ENCODE measurements around the gene GNL3. TPM values are rescaled to one million over a fixed set of nuclear protein-coding genes. Genes with fewer than 3 reads are reported as not detected.
A peak's percentile ranks its signal among the peaks of the same experiment; 100 is the strongest.

GNL3 gene
- total RNA-seq, 1 experiment from 2014 or later = 205 TPM

GRCh38 chr3:52682016-52682415, 3.8 kb upstream of the GNL3 start:
- ATAC-seq = no peak
- Histone ChIP-seq H3K9me3 (ENCODE audit: control insufficient read depth in 1 of 2, insufficient read depth in 1 of 2, low read depth in 1 of 2, low read length in 2 of 2) (no peaks in the 10 kb centered on the region), H3K4me1 (ENCODE audit: control insufficient read depth in 1 of 2, insufficient read depth in 2 of 2, low read length in 2 of 2) (peaks cover 10 to 23% of the 10 kb centered on the region in 2 experiments; a peak in 3 of 4 replicates), H4K20me1 (ENCODE audit: insufficient read depth) (no peaks in the 10 kb centered on the region; the same call in 1 of the 2 replicates), H3K79me2 (ENCODE audit: insufficient read depth, low read length) (peaks cover 62% of the 10 kb centered on the region), H3K9me2 (ENCODE audit: insufficient read depth) (no peaks in the 10 kb centered on the region), H2AFZ (ENCODE audit: low read depth, low read length, poor library complexity, severe bottlenecking) (no peak overlapping the region), H3K36me3 (ENCODE audit: control insufficient read depth in 1 of 2, insufficient read depth in 2 of 2, low read length in 2 of 2) (peaks cover 9 to 24% of the 10 kb centered on the region in 2 experiments), H3K9ac (ENCODE audit: low read length) (peak overlapping the region; percentile 9), H3K27me3 (ENCODE audit: insufficient read depth, low read length) (no peaks in the 10 kb centered on the region), H3K4me3 (replicated peaks in 1 of 2; ENCODE audit: low read depth in 1 of 2, low read length in 2 of 2) (no peak overlapping the region), H3K27ac (ENCODE audit: low read depth, low read length) (no peak overlapping the region), H3K4me2 (ENCODE audit: low read length) (peak overlapping the region; percentile 31; the same call in 1 of the 2 replicates)
- DNase-seq (ENCODE audit: low read depth, low spot score) = peak; percentile 38
- ChIA-PET CTCF (no interaction called here), POLR2A (interaction anchor here (0.6 kb wide), 1 partner anchor 146 kb away, joined by 3 read pairs; the partner anchor contains the start of gene UQCC5), RAD21 (ENCODE audit: low non-redundant PET in 1 of 2, low total read pairs in 2 of 2, uncharacterized antibody in 2 of 2, unreplicated experiment in 2 of 2) (no interaction called here)
- intact Hi-C loops (cut with micrococcal nuclease) = loop anchor here (1.0 to 2.0 kb wide), 3 partner anchors 145 to 254 kb away; partner anchors contain the start of gene UQCC5
- peak; percentile 44; the same call in 1 of the 2 replicates for TF ChIP-seq MAX (IDR thresholded peaks at IDR 0.05)
- TF ChIP-seq, protein P1, sequence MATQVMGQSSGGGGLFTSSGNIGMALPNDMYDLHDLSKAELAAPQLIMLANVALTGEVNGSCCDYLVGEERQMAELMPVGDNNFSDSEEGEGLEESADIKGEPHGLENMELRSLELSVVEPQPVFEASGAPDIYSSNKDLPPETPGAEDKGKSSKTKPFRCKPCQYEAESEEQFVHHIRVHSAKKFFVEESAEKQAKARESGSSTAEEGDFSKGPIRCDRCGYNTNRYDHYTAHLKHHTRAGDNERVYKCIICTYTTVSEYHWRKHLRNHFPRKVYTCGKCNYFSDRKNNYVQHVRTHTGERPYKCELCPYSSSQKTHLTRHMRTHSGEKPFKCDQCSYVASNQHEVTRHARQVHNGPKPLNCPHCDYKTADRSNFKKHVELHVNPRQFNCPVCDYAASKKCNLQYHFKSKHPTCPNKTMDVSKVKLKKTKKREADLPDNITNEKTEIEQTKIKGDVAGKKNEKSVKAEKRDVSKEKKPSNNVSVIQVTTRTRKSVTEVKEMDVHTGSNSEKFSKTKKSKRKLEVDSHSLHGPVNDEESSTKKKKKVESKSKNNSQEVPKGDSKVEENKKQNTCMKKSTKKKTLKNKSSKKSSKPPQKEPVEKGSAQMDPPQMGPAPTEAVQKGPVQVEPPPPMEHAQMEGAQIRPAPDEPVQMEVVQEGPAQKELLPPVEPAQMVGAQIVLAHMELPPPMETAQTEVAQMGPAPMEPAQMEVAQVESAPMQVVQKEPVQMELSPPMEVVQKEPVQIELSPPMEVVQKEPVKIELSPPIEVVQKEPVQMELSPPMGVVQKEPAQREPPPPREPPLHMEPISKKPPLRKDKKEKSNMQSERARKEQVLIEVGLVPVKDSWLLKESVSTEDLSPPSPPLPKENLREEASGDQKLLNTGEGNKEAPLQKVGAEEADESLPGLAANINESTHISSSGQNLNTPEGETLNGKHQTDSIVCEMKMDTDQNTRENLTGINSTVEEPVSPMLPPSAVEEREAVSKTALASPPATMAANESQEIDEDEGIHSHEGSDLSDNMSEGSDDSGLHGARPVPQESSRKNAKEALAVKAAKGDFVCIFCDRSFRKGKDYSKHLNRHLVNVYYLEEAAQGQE (IDR thresholded peaks at IDR 0.05; ENCODE audit: low read depth) = no peak
- no peak for TF ChIP-seq EGR1 (IDR thresholded peaks at IDR 0.05; ENCODE audit: low read depth)
- TF ChIP-seq, protein P2, sequence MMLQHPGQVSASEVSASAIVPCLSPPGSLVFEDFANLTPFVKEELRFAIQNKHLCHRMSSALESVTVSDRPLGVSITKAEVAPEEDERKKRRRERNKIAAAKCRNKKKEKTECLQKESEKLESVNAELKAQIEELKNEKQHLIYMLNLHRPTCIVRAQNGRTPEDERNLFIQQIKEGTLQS (IDR thresholded peaks at IDR 0.05) = no peak
- TF ChIP-seq RAD21 (IDR thresholded peaks at IDR 0.05; ENCODE audit: low read depth) = peak; percentile 81
- peak; percentile 18 to 64 (median 41); a peak in 3 of 6 replicates for TF ChIP-seq CTCF (IDR thresholded peaks at IDR 0.05 in 2 of 3, conservative IDR thresholded peaks at IDR 0.05 in 1 of 3; ENCODE audit: borderline replicate concordance in 1 of 3, insufficient read depth in 1 of 3, low read depth in 2 of 3, low read length in 2 of 3)
- no peak for TF ChIP-seq SIN3A (IDR thresholded peaks at IDR 0.05; ENCODE audit: low read depth)
- BruUV-seq (replicated peaks) = no TSS peak

Data from HCT116 (cell line).